Inflammatory macrophage treated with lipopolysaccharide for 4 hours (primary cell): Measurements from ENCODE around the gene KIAA1328.
A peak's percentile ranks its signal among the peaks of the same experiment; 100 is the strongest.

Source experiments
- DNase-seq: peaks from one replicate; pipeline ENCODE4 v3.0.0-alpha.2; 2020

The KIAA1328 gene

GRCh38 chr18:37259711-37260110 lies 430.8 kb downstream of the KIAA1328 start:
- DNase-seq = no peak

- no peak for DNase-seq
Observed at GRCh38 chr18:37260367-37261093, 431.6 kb downstream of the KIAA1328 start.

- DNase-seq = no peak
Observed at GRCh38 chr18:37261246-37261840, 432.4 kb downstream of the KIAA1328 start.

GRCh38 chr18:37261988-37262387 lies 433.1 kb downstream of the KIAA1328 start:
- DNase-seq = no peak

GRCh38 chr18:37264956-37265355 lies 436.0 kb downstream of the KIAA1328 start:
- DNase-seq = no peak

- no peak for DNase-seq
Observed at GRCh38 chr18:37265382-37265781, 436.5 kb downstream of the KIAA1328 start.

- DNase-seq = no peak
Observed at GRCh38 chr18:37266290-37266689, 437.4 kb downstream of the KIAA1328 start.

- peak; percentile 6 for DNase-seq
Observed at GRCh38 chr18:37270038-37270665, 441.2 kb downstream of the KIAA1328 start.

GRCh38 chr18:37270666-37271052 lies 441.7 kb downstream of the KIAA1328 start:
- no peak for DNase-seq

GRCh38 chr18:37272226-37272625 lies 443.3 kb downstream of the KIAA1328 start:
- DNase-seq = no peak

- DNase-seq = no peak
Observed at GRCh38 chr18:37272841-37273240, 443.9 kb downstream of the KIAA1328 start.

GRCh38 chr18:37274309-37275236 lies 445.6 kb downstream of the KIAA1328 start:
- DNase-seq = no peak

- no peak for DNase-seq
Observed at GRCh38 chr18:37275237-37275741, 446.4 kb downstream of the KIAA1328 start.

- DNase-seq = no peak
Observed at GRCh38 chr18:37276111-37276890, 447.4 kb downstream of the KIAA1328 start.

GRCh38 chr18:37277804-37278203 lies 448.9 kb downstream of the KIAA1328 start:
- no peak for DNase-seq
